Spleen (tissue), 11 donors: ENCODE results near the gene THRAP3. TPM values are rescaled to one million over a fixed set of nuclear protein-coding genes. Genes with fewer than 3 reads are reported as not detected.

Experiments used
- DNase-seq: peaks from one replicate; pipeline ENCODE4 v3.0.0-alpha.2; 2020
- H3K27ac ChIP-seq, 8 donors: fragments of 200-600 bp; sonication (generic) in 7 of 8; 1 replicate in 4 of 8; 2 replicates in 4 of 8; pipeline versions ENCODE4 v1.5.0 to v1.8.0; 2016 to 2021; ENCODE audit warnings: inconsistent platforms in 4 of 8, mild to moderate bottlenecking in 4 of 8, moderate library complexity in 1 of 8
- H3K27me3 ChIP-seq, 7 donors: fragments of 200-600 bp; sonication (generic) in 6 of 7; replicated peaks in 1 of 7; 1 replicate in 4 of 7; 2 replicates in 3 of 7; pipeline versions ENCODE4 v1.5.0 to v1.8.0; 2016 to 2021; ENCODE audit warnings: inconsistent platforms in 3 of 7, mild to moderate bottlenecking in 1 of 7
- H3K36me3 ChIP-seq, 6 donors: fragments of 200-600 bp; sonication (generic) in 5 of 6; 1 replicate in 4 of 6; 2 replicates in 2 of 6; pipeline versions ENCODE4 v1.5.0 to v1.8.0; 2016 to 2021; ENCODE audit warnings: inconsistent platforms in 2 of 6
- H3K4me1 ChIP-seq, 6 donors: fragments of 200-600 bp; sonication (generic) in 5 of 6; 1 replicate in 3 of 6; 2 replicates in 3 of 6; pipeline versions ENCODE4 v1.5.0 to v1.8.0; 2016 to 2021; ENCODE audit warnings: inconsistent platforms in 3 of 6
- H3K4me3 ChIP-seq, 8 donors: fragments of 200-600 bp; sonication (generic) in 7 of 8; 1 replicate in 4 of 8; 2 replicates in 4 of 8; pipeline versions ENCODE4 v1.5.0 to v1.8.0; 2016 to 2021; ENCODE audit warnings: inconsistent platforms in 4 of 8, mild to moderate bottlenecking in 4 of 8, moderate library complexity in 2 of 8
- H3K9me3 ChIP-seq, 8 donors: fragments of 200-600 bp; sonication (generic) in 7 of 8; 1 replicate in 4 of 8; 2 replicates in 4 of 8; pipeline versions ENCODE4 v1.5.0 to v1.8.0; 2016 to 2021; ENCODE audit warnings: inconsistent platforms in 4 of 8
- CTCF ChIP-seq, 11 experiments: fragments of 200-600 bp in 7 of 11; fragments of 450-650 bp in 4 of 11; sonication (generic) in 4 of 11; IDR thresholded peaks in 8 of 11; conservative IDR thresholded peaks in 3 of 11; 1 replicate in 7 of 11; 2 replicates in 4 of 11; pipeline versions ENCODE4 v1.4.0 to v1.8.0; 2016 to 2021; ENCODE audit warnings: antibody characterized with exemption in 11 of 11, inconsistent platforms in 4 of 11, mild to moderate bottlenecking in 1 of 11
- POLR2A ChIP-seq, 3 donors: fragments of 450-650 bp; IDR thresholded peaks; one replicate each; pipeline ENCODE4 v1.5.1; 2017; ENCODE audit warnings: antibody characterized with exemption in 3 of 3, mild to moderate bottlenecking in 1 of 3
- POLR2AphosphoS5 ChIP-seq, 3 donors: sonication (generic); formaldehyde crosslinking; IDR thresholded peaks; one replicate each; pipeline ENCODE4 v1.5.1; 2017; ENCODE audit warnings: antibody characterized with exemption in 3 of 3
- WGBS, 5 donors: extraction: QIAGEN DNeasy Blood & Tissue Kit in 3 of 5; methylation state at CpG; one replicate each; pipeline versions ENCODE4 v1.1.5 to v1.1.7; 2013 to 2018; 5-methylcytosine and 5-hydroxymethylcytosine counted together
- intact Hi-C: fragments of 100-400 bp; cut with DNase I; formaldehyde crosslinking; loops from one replicate; pipeline ENCODE4 v1.15.0; 2023; ENCODE audit warnings: low total_unique reads
- polyA plus RNA-seq, 3 donors: library from polyadenylated mRNA; stranded (reverse); fragments of 200-250 nt; gene quantifications; one replicate each; pipeline ENCODE4 v1.2.1, GENCODE V29; 2013
- total RNA-seq, 7 donors: library from RNA; depleted of rRNA in 3 of 7; stranded (reverse); fragments of >200 nt in 3 of 7; fragmentation: NEBNext Ultra II Directional in 4 of 7; extraction: Animal tissue kit (Norgen Biotek cat#: 25700) in 4 of 7; gene quantifications; one replicate each; pipeline versions ENCODE4 v1.1.0 to v1.2.1, GENCODE V29; 2016 to 2021
- donor health status: healthy with polysubstance abuse.
- donor health status: DM: no; HTN: no; CAD: no; lungs with moderate emphysema.
- donor health status: DM: no; HTN: no; CAD: no.
- donor health status: Bipolar disorder and iron deficiency.
- donor health status: healthy.
- donor health status: DM: no; HTN: no; CAD: no.
- donor health status: DM: yes; HTN: yes; CAD: no.

THRAP3 gene
- total and polyA plus RNA-seq, 10 donors, result 21.2 to 109 (median 86.4) TPM

DNA sequence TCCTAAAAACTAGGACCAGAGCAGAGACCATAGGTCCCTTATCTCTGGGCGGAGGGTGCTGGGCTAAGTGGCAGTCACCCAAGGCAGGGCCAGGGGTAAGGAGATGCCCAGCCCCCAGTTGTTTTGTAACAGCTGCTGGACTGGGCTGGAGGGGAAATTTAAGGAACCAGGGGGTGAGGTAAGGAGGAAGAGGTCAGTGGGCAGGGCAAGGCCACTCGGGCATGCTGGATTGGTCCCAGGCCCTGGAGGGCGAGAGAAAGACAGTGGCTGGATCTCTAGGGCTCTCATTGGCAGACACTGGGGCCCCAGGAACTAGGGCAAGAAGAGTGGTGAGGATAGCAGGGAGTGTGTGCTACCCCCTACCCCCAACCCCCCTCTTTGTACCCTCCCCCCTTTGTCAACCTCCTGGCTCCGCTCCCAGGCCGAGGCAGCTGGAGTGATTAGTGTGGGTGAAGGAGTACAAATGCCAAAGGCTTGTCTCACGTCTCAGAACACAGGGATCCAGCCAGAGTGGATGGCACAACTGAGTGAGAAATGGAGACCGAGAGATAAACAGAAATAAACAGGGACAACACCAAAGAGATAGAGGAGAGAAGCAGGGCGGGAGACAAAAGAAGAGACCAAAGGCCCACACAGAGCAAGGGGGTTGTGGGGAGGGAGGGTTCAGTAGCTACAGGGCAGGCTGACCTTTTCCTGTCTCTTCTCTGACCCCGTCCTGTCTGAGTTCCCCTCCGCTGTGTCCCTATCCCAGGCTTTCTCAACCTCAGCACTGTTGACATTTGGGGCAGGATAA is 20.5 kb upstream of the THRAP3 start:
- peak overlapping the region in 1 of 8 donors; percentile 33 for H3K4me3 ChIP-seq
- DNase-seq, result peak; percentile 87
- H3K27me3 ChIP-seq, result no peaks in the 10 kb centered on the region
- peak overlapping the region in 7 of 8 donors; percentile 41 to 86 (median 71) for H3K27ac ChIP-seq
- TF ChIP-seq POLR2AphosphoS5 (IDR thresholded peaks at IDR 0.05) (peak; percentile 28 to 67 (median 58)), POLR2A (IDR thresholded peaks at IDR 0.05) (no peak)
- intact Hi-C loops, result no loop called here
- peaks cover 0 to 21% (median 11%) of the 10 kb centered on the region in 6 donors for H3K4me1 ChIP-seq
- 47 to 69% (median 52%) methylated on average over 9 to 10 of the region's 10 CpGs for WGBS, 5 donors
- H3K36me3 ChIP-seq, result no peaks in the 10 kb centered on the region
- H3K9me3 ChIP-seq, result no peaks in the 10 kb centered on the region

DNA sequence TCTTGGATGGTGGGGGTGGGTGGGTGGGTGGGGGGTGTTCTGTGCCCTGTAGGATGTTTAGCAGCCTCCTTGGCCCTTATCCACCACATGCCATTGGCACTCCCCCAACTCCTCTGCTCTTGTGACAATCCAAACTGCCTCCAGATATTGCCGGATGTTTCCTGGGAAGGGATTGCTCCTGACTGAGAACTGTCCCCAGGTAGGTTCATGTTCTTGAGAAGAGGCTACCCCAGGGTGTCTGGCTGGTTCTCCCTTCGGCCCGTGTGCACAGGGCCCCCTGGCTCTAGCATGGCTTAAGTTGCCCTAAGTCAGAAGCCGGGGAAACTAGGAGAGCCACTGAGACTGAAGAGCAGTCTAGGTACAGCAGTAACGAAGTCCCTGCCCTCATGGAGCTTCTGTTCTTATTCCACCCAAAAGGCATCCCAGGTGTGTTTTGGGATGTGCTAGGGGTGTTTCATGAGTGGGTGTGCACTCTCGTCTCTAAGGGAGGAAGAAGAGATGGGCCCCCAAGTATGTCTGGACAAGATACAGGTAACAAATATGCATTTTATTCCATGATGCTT is 19.8 kb upstream of the THRAP3 start:
- no peak for DNase-seq
- no peak for TF ChIP-seq POLR2AphosphoS5 (IDR thresholded peaks at IDR 0.05)
- no peak for TF ChIP-seq CTCF (IDR thresholded peaks at IDR 0.05 in 8 of 11, conservative IDR thresholded peaks at IDR 0.05 in 3 of 11)
- TF ChIP-seq POLR2A (IDR thresholded peaks at IDR 0.05), result no peak
- 69 to 86% (median 86%) methylated on average over 6 of the region's 6 CpGs for WGBS, 5 donors
- no peaks in the 10 kb centered on the region for H3K9me3 ChIP-seq
- H3K4me3 ChIP-seq, result no peak overlapping the region
- H3K36me3 ChIP-seq, result no peaks in the 10 kb centered on the region
- H3K27ac ChIP-seq, result peak overlapping the region in 5 of 8 donors; percentile 41 to 86 (median 74)
- H3K27me3 ChIP-seq, result no peaks in the 10 kb centered on the region
- H3K4me1 ChIP-seq, result peaks cover 0 to 26% (median 13%) of the 10 kb centered on the region in 6 donors
- intact Hi-C loops, result no loop called here

GRCh38 chr1:36206323-36206858 is 17.9 kb upstream of the THRAP3 start:
- no peaks in the 10 kb centered on the region for H3K9me3 ChIP-seq
- TF ChIP-seq POLR2A (IDR thresholded peaks at IDR 0.05) (no peak), POLR2AphosphoS5 (IDR thresholded peaks at IDR 0.05) (no peak), CTCF (IDR thresholded peaks at IDR 0.05 in 8 of 11, conservative IDR thresholded peaks at IDR 0.05 in 3 of 11) (no peak)
- H3K4me1 ChIP-seq, result peaks cover 0 to 33% (median 17%) of the 10 kb centered on the region in 6 donors
- intact Hi-C loops, result no loop called here
- 82 to 96% (median 85%) methylated on average over 3 of the region's 3 CpGs for WGBS, 5 donors
- no peak overlapping the region for H3K4me3 ChIP-seq
- no peaks in the 10 kb centered on the region for H3K27me3 ChIP-seq
- H3K36me3 ChIP-seq, result no peaks in the 10 kb centered on the region
- H3K27ac ChIP-seq, result no peak overlapping the region
- no peak for DNase-seq

GRCh38 chr1:36207339-36207738 is 16.9 kb upstream of the THRAP3 start:
- Histone ChIP-seq H3K9me3 (no peaks in the 10 kb centered on the region), H3K4me1 (peaks cover 0 to 33% (median 17%) of the 10 kb centered on the region in 6 donors), H3K27ac (no peak overlapping the region), H3K4me3 (no peak overlapping the region), H3K27me3 (no peaks in the 10 kb centered on the region), H3K36me3 (no peaks in the 10 kb centered on the region)
- 70 to 86% (median 76%) methylated on average over 6 of the region's 6 CpGs for WGBS, 5 donors
- TF ChIP-seq POLR2A (IDR thresholded peaks at IDR 0.05) (no peak), CTCF (IDR thresholded peaks at IDR 0.05 in 8 of 11, conservative IDR thresholded peaks at IDR 0.05 in 3 of 11) (no peak), POLR2AphosphoS5 (IDR thresholded peaks at IDR 0.05) (no peak)
- intact Hi-C loops, result no loop called here
- no peak for DNase-seq
